GM23338 (cell line): ENCODE results near the gene PCF11. TPM values are rescaled to one million over a fixed set of nuclear protein-coding genes. Genes with fewer than 3 reads are reported as not detected.

ENCODE experiments used
- ATAC-seq: fragments of 200-7000 bp; cut with Tn5 transposase; 3 replicates; pipeline ENCODE4 v1.9.1; 2020
- DNase-seq: peaks from one replicate; pipeline ENCODE4 v3.0.0-alpha.2; 2015; ENCODE audit warnings: low spot score
- H2AFZ ChIP-seq: fragments of 200-600 bp; sonication (generic); 2 replicates; pipeline ENCODE4 v1.8.0; 2016; ENCODE audit warnings: antibody characterized with exemption, mild to moderate bottlenecking, moderate library complexity
- H3F3A ChIP-seq: fragments of 200-600 bp; sonication (generic); replicated peaks from 2 replicates; pipeline ENCODE4 v1.8.0; 2017; ENCODE audit warnings: antibody characterized with exemption, mixed run types, low read depth
- H3K27ac ChIP-seq: fragments of 200-600 bp; sonication (generic); 2 replicates; pipeline ENCODE4 v1.6.1; 2016; ENCODE audit warnings: low read depth
- H3K27me3 ChIP-seq: fragments of 200-600 bp; sonication (generic); 2 replicates; pipeline ENCODE4 v1.8.0; 2016; ENCODE audit warnings: mild to moderate bottlenecking, mixed run types, moderate library complexity; ENCODE audit not compliant: insufficient read depth
- H3K36me3 ChIP-seq: fragments of 200-600 bp; sonication (generic); 2 replicates; pipeline ENCODE4 v1.8.0; 2016; ENCODE audit warnings: mild to moderate bottlenecking; ENCODE audit not compliant: insufficient read depth
- H3K4me1 ChIP-seq: fragments of 200-600 bp; sonication (generic); 2 replicates; pipeline ENCODE4 v1.8.0; 2016; ENCODE audit warnings: mild to moderate bottlenecking, moderate library complexity; ENCODE audit not compliant: insufficient read depth
- H3K4me2 ChIP-seq: fragments of 200-600 bp; sonication (generic); 2 replicates; pipeline ENCODE4 v1.7.1; 2017; ENCODE audit warnings: mixed run types
- H3K4me3 ChIP-seq: fragments of 200-600 bp; sonication (generic); 2 replicates; pipeline ENCODE4 v1.6.1; 2016; ENCODE audit warnings: mixed run types
- H3K79me2 ChIP-seq: fragments of 200-600 bp; sonication (generic); replicated peaks from 2 replicates; pipeline ENCODE4 v1.8.0; 2017; ENCODE audit warnings: mild to moderate bottlenecking; ENCODE audit not compliant: insufficient read depth
- H3K9me2 ChIP-seq: fragments of 200-600 bp; sonication (generic); 2 replicates; pipeline ENCODE4 v1.8.0; 2017; ENCODE audit not compliant: insufficient read depth
- H4K20me1 ChIP-seq: fragments of 200-600 bp; sonication (generic); replicated peaks from 2 replicates; pipeline ENCODE4 v1.8.0; 2017; ENCODE audit warnings: mild to moderate bottlenecking; ENCODE audit not compliant: insufficient read depth
- H3K27ac Mint-ChIP-seq: 2 replicates; pipeline ENCODE4 v1.8.0; 2020; ENCODE audit warnings: inconsistent platforms, mild to moderate bottlenecking, moderate library complexity, mixed read lengths
- H3K27me3 Mint-ChIP-seq: 3 replicates; pipeline ENCODE4 v1.8.0; 2022; ENCODE audit warnings: low read depth, mild to moderate bottlenecking, moderate library complexity, mixed read lengths, inconsistent platforms; ENCODE audit not compliant: insufficient read depth, poor library complexity
- H3K36me3 Mint-ChIP-seq: 3 replicates; pipeline ENCODE4 v1.8.0; 2021; ENCODE audit warnings: low read depth, mild to moderate bottlenecking, inconsistent platforms, moderate library complexity, mixed read lengths
- H3K4me1 Mint-ChIP-seq: 3 replicates; pipeline ENCODE4 v1.8.0; 2020; ENCODE audit warnings: mild to moderate bottlenecking, inconsistent platforms, mixed read lengths
- H3K4me3 Mint-ChIP-seq: 3 replicates; pipeline ENCODE4 v1.8.0; 2021; ENCODE audit warnings: moderate library complexity, mild to moderate bottlenecking, inconsistent platforms, mixed read lengths
- H3K9me3 Mint-ChIP-seq: 3 replicates; pipeline ENCODE4 v1.8.0; 2020; ENCODE audit warnings: moderate library complexity, mild to moderate bottlenecking, inconsistent platforms, mixed read lengths
- CREB1 ChIP-seq: fragments of 250-450 bp; sonication (Bioruptor Pico); IDR thresholded peaks from 2 replicates; pipeline ENCODE4 v1.5.0; 2020; ENCODE audit warnings: low read depth, mild to moderate bottlenecking, moderate library complexity
- EZH2 ChIP-seq: fragments of 200-600 bp; sonication (generic); IDR thresholded peaks from one replicate; pipeline ENCODE4 v1.8.0; 2017; ENCODE audit warnings: antibody characterized with exemption, mild to moderate bottlenecking, low read depth; ENCODE audit not compliant: unreplicated experiment
- EZH2phosphoT487 ChIP-seq: fragments of 200-600 bp; sonication (generic); IDR thresholded peaks from one replicate; pipeline ENCODE4 v1.8.1; 2018; ENCODE audit warnings: antibody characterized with exemption; ENCODE audit not compliant: unreplicated experiment
- JUNB ChIP-seq: IDR thresholded peaks from one replicate; pipeline ENCODE4 v1.6.1; 2016; ENCODE audit warnings: antibody characterized with exemption; ENCODE audit not compliant: unreplicated experiment
- NANOG ChIP-seq: IDR thresholded peaks from 2 replicates; pipeline ENCODE4 v1.6.1; 2016; ENCODE audit warnings: antibody characterized with exemption, borderline replicate concordance
- POLR2AphosphoS5 ChIP-seq: IDR thresholded peaks from 2 replicates; pipeline ENCODE4 v1.6.1; 2016; ENCODE audit warnings: antibody characterized with exemption, low read depth
- STAT1 ChIP-seq: IDR thresholded peaks from one replicate; pipeline ENCODE4 v1.6.1; 2016; ENCODE audit warnings: antibody characterized with exemption; ENCODE audit not compliant: unreplicated experiment
- ZNF114 ChIP-seq: fragments of 250-450 bp; sonication (Bioruptor Pico); IDR thresholded peaks from 2 replicates; pipeline ENCODE4 v1.5.0; 2020; ENCODE audit warnings: mild to moderate bottlenecking, moderate library complexity
- ZNF331 ChIP-seq: fragments of 250-450 bp; sonication (Bioruptor Pico); IDR thresholded peaks from 2 replicates; pipeline ENCODE4 v1.5.0; 2020; ENCODE audit warnings: low read depth, mild to moderate bottlenecking, moderate library complexity
- polyA plus RNA-seq: library from polyadenylated mRNA; unstranded; fragments of >200 nt; fragmentation: Nextera tagmentation; extraction: Ambion mirVana; gene quantifications from 2 replicates; pipeline ENCODE4 v1.2.1, GENCODE V29; 2016
- total RNA-seq: library from RNA; depleted of rRNA; stranded (reverse); fragments of >200 nt; shearing (Covaris generic); gene quantifications from 2 replicates; pipeline ENCODE4 v1.2.3, GENCODE V29; 2014
- TF ChIP-seq, protein P1 (sequence below): fragments of 250-450 bp; sonication (Bioruptor Pico); IDR thresholded peaks from 2 replicates; pipeline ENCODE4 v1.5.0; 2020; ENCODE audit warnings: mild to moderate bottlenecking, moderate library complexity
- TF ChIP-seq, protein P2 (sequence below): IDR thresholded peaks from one replicate; pipeline ENCODE4 v1.6.1; 2018; ENCODE audit warnings: antibody characterized with exemption; ENCODE audit not compliant: unreplicated experiment
- TF ChIP-seq, protein P3 (sequence below), 2 experiments: fragments of 200-600 bp in 1 of 2; sonication (generic) in 1 of 2; conservative IDR thresholded peaks; 2 replicates each; pipeline versions ENCODE4 v1.5.1 to v1.6.1; 2016 to 2017; ENCODE audit warnings: antibody characterized with exemption in 2 of 2, low read depth in 2 of 2, mild to moderate bottlenecking in 2 of 2, moderate library complexity in 1 of 2
- TF ChIP-seq, protein P4 (sequence below): IDR thresholded peaks from 2 replicates; pipeline ENCODE4 v1.6.1; 2016; ENCODE audit warnings: antibody characterized with exemption

Gene PCF11
- total and polyA plus RNA-seq, 2 experiments from 2014 or later, result 23.0 to 44.2 TPM

DNA sequence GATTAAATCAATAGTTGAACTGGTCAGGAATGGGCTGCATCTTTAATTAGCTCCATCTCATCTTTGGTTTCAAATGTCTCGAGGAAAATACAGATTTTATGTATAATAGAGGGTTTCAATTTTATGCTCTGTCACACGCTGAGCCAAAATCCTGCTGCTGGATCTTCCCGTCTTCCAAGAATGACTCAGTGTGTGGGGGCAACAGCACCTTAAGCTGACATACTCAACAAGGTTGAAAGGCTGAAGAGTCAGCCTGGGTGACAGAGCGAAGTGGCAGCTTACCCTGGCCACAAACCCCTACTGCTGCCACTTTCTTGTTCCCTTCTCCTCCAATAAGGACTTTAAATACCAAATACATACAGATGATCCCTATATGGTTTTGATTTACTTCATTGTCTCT, 9.0 kb upstream of the PCF11 start:
- H3K4me2 ChIP-seq, result no peak overlapping the region
- no peak overlapping the region for H3K27ac Mint-ChIP-seq
- H3K4me3 Mint-ChIP-seq, result no peak overlapping the region
- no peaks in the 10 kb centered on the region for H3K27me3 ChIP-seq
- no peaks in the 10 kb centered on the region for H3K9me3 Mint-ChIP-seq
- no peak overlapping the region for H2AFZ ChIP-seq
- H4K20me1 ChIP-seq, result no peaks in the 10 kb centered on the region
- no peak overlapping the region for H3K4me3 ChIP-seq
- no peaks in the 10 kb centered on the region for H3K36me3 Mint-ChIP-seq
- TF ChIP-seq EZH2 (no peak), ZNF331 (CRISPR knock-in tag) (no peak), POLR2AphosphoS5 (no peak), JUNB (no peak), EZH2phosphoT487 (no peak), NANOG (no peak), STAT1 (no peak), ZNF114 (no peak), CREB1 (CRISPR knock-in tag) (no peak)
- TF ChIP-seq, protein P1, sequence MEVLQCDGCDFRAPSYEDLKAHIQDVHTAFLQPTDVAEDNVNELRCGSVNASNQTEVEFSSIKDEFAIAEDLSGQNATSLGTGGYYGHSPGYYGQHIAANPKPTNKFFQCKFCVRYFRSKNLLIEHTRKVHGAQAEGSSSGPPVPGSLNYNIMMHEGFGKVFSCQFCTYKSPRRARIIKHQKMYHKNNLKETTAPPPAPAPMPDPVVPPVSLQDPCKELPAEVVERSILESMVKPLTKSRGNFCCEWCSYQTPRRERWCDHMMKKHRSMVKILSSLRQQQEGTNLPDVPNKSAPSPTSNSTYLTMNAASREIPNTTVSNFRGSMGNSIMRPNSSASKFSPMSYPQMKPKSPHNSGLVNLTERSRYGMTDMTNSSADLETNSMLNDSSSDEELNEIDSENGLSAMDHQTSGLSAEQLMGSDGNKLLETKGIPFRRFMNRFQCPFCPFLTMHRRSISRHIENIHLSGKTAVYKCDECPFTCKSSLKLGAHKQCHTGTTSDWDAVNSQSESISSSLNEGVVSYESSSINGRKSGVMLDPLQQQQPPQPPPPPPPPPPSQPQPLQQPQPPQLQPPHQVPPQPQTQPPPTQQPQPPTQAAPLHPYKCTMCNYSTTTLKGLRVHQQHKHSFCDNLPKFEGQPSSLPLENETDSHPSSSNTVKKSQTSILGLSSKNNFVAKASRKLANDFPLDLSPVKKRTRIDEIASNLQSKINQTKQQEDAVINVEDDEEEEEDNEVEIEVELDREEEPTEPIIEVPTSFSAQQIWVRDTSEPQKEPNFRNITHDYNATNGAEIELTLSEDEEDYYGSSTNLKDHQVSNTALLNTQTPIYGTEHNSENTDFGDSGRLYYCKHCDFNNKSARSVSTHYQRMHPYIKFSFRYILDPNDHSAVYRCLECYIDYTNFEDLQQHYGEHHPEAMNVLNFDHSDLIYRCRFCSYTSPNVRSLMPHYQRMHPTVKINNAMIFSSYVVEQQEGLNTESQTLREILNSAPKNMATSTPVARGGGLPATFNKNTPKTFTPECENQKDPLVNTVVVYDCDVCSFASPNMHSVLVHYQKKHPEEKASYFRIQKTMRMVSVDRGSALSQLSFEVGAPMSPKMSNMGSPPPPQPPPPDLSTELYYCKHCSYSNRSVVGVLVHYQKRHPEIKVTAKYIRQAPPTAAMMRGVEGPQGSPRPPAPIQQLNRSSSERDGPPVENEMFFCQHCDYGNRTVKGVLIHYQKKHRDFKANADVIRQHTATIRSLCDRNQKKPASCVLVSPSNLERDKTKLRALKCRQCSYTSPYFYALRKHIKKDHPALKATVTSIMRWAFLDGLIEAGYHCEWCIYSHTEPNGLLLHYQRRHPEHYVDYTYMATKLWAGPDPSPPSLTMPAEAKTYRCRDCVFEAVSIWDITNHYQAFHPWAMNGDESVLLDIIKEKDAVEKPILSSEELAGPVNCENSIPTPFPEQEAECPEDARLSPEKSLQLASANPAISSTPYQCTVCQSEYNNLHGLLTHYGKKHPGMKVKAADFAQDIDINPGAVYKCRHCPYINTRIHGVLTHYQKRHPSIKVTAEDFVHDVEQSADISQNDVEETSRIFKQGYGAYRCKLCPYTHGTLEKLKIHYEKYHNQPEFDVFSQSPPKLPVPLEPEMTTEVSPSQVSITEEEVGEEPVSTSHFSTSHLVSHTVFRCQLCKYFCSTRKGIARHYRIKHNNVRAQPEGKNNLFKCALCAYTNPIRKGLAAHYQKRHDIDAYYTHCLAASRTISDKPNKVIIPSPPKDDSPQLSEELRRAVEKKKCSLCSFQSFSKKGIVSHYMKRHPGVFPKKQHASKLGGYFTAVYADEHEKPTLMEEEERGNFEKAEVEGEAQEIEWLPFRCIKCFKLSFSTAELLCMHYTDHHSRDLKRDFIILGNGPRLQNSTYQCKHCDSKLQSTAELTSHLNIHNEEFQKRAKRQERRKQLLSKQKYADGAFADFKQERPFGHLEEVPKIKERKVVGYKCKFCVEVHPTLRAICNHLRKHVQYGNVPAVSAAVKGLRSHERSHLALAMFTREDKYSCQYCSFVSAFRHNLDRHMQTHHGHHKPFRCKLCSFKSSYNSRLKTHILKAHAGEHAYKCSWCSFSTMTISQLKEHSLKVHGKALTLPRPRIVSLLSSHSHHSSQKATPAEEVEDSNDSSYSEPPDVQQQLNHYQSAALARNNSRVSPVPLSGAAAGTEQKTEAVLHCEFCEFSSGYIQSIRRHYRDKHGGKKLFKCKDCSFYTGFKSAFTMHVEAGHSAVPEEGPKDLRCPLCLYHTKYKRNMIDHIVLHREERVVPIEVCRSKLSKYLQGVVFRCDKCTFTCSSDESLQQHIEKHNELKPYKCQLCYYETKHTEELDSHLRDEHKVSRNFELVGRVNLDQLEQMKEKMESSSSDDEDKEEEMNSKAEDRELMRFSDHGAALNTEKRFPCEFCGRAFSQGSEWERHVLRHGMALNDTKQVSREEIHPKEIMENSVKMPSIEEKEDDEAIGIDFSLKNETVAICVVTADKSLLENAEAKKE (CRISPR knock-in tag), result no peak
- TF ChIP-seq, protein P2, sequence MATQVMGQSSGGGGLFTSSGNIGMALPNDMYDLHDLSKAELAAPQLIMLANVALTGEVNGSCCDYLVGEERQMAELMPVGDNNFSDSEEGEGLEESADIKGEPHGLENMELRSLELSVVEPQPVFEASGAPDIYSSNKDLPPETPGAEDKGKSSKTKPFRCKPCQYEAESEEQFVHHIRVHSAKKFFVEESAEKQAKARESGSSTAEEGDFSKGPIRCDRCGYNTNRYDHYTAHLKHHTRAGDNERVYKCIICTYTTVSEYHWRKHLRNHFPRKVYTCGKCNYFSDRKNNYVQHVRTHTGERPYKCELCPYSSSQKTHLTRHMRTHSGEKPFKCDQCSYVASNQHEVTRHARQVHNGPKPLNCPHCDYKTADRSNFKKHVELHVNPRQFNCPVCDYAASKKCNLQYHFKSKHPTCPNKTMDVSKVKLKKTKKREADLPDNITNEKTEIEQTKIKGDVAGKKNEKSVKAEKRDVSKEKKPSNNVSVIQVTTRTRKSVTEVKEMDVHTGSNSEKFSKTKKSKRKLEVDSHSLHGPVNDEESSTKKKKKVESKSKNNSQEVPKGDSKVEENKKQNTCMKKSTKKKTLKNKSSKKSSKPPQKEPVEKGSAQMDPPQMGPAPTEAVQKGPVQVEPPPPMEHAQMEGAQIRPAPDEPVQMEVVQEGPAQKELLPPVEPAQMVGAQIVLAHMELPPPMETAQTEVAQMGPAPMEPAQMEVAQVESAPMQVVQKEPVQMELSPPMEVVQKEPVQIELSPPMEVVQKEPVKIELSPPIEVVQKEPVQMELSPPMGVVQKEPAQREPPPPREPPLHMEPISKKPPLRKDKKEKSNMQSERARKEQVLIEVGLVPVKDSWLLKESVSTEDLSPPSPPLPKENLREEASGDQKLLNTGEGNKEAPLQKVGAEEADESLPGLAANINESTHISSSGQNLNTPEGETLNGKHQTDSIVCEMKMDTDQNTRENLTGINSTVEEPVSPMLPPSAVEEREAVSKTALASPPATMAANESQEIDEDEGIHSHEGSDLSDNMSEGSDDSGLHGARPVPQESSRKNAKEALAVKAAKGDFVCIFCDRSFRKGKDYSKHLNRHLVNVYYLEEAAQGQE, result no peak
- TF ChIP-seq, protein P3, sequence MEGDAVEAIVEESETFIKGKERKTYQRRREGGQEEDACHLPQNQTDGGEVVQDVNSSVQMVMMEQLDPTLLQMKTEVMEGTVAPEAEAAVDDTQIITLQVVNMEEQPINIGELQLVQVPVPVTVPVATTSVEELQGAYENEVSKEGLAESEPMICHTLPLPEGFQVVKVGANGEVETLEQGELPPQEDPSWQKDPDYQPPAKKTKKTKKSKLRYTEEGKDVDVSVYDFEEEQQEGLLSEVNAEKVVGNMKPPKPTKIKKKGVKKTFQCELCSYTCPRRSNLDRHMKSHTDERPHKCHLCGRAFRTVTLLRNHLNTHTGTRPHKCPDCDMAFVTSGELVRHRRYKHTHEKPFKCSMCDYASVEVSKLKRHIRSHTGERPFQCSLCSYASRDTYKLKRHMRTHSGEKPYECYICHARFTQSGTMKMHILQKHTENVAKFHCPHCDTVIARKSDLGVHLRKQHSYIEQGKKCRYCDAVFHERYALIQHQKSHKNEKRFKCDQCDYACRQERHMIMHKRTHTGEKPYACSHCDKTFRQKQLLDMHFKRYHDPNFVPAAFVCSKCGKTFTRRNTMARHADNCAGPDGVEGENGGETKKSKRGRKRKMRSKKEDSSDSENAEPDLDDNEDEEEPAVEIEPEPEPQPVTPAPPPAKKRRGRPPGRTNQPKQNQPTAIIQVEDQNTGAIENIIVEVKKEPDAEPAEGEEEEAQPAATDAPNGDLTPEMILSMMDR (conservative IDR thresholded peaks at IDR 0.05; ENCODE audit: low read depth in 2 of 2), result no peak
- TF ChIP-seq, protein P4, sequence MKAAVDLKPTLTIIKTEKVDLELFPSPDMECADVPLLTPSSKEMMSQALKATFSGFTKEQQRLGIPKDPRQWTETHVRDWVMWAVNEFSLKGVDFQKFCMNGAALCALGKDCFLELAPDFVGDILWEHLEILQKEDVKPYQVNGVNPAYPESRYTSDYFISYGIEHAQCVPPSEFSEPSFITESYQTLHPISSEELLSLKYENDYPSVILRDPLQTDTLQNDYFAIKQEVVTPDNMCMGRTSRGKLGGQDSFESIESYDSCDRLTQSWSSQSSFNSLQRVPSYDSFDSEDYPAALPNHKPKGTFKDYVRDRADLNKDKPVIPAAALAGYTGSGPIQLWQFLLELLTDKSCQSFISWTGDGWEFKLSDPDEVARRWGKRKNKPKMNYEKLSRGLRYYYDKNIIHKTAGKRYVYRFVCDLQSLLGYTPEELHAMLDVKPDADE, result no peak
- H3K4me1 ChIP-seq, result no peaks in the 10 kb centered on the region
- no peaks in the 10 kb centered on the region for H3K4me1 Mint-ChIP-seq
- H3K36me3 ChIP-seq, result no peaks in the 10 kb centered on the region
- H3K27ac ChIP-seq, result no peak overlapping the region
- ATAC-seq (no peak), DNase-seq (no peak)
- no peaks in the 10 kb centered on the region for H3F3A ChIP-seq
- no peaks in the 10 kb centered on the region for H3K9me2 ChIP-seq
- no peaks in the 10 kb centered on the region for H3K27me3 Mint-ChIP-seq
- no peaks in the 10 kb centered on the region for H3K79me2 ChIP-seq
